Superior temporal gyrus (tissue), 1 donor: Measurements from ENCODE around the gene DNAJC18.
"Not testable (repeated sequence)": the region's sequence is repeated elsewhere in the genome, so short reads cannot be mapped to it uniquely, and the experiment has no call there.

Experiments
- DNase-seq: peaks from one replicate; pipeline ENCODE4 v3.0.0-alpha.2; 2016; ENCODE audit errors: extremely low spot score

DNAJC18 gene

GRCh38 chr5:139461176-139461575 lies 21.9 kb upstream of the DNAJC18 start:
- DNase-seq: no peak

GRCh38 chr5:139460455-139460854 lies 21.1 kb upstream of the DNAJC18 start:
- no peak for DNase-seq

GRCh38 chr5:139459451-139459934 lies 20.2 kb upstream of the DNAJC18 start:
- no peak for DNase-seq

GRCh38 chr5:139458580-139459407 lies 19.5 kb upstream of the DNAJC18 start:
- no peak for DNase-seq

DNA sequence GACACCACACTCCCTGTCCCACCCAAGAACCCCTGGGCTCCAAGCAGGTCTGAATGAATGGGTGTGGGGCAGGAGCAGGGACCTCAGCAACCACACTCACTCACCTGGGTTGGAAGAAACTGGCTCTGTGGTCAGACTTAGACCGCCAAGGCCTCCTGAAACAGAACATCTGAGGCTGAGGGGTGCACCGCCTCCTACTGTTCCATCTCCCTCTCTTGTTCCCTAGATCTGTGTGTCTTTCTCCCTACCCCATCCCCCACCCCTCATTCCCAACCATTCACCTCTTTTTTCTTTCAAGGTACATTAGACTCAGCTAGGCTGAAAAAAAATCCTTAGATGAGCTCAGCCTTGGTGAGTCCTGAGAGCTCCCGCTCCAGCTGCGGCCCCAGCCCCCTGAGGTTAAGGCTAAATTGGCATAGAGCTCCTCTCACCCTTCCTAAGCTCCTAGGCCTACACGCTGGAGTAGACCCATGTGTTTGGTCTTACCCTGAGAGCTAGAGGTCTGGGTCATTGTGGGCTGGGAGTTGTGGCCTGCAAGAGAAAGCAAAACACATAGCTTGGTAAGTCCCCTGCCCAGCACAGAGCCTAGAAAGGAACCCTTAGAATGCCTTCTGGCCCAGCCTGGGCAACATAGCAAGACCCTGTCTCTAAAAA lies 18.5 kb upstream of the DNAJC18 start:
- DNase-seq: no peak

GRCh38 chr5:139457241-139457640 lies 17.9 kb upstream of the DNAJC18 start:
- no peak for DNase-seq

DNA sequence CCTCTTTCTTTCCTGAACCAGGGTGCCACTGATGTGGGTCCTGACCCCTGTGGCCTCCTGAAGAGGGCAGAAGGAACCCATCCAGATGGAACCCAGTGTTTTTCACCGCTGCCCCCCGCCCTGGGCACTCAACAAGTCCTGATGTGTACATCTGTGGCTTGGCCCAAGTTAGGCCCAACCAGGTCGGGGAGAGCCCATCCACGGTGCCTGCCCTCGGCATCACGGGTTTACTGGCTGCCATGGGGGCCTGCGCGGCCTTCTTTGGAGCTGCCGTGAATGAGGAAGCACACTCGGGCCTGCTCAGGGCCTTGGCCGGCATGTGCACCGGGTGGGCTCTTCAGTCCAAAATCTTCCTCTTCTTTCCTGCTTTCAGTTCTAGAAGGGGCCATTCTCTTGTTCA lies 17.5 kb upstream of the DNAJC18 start:
- DNase-seq: no peak

DNA sequence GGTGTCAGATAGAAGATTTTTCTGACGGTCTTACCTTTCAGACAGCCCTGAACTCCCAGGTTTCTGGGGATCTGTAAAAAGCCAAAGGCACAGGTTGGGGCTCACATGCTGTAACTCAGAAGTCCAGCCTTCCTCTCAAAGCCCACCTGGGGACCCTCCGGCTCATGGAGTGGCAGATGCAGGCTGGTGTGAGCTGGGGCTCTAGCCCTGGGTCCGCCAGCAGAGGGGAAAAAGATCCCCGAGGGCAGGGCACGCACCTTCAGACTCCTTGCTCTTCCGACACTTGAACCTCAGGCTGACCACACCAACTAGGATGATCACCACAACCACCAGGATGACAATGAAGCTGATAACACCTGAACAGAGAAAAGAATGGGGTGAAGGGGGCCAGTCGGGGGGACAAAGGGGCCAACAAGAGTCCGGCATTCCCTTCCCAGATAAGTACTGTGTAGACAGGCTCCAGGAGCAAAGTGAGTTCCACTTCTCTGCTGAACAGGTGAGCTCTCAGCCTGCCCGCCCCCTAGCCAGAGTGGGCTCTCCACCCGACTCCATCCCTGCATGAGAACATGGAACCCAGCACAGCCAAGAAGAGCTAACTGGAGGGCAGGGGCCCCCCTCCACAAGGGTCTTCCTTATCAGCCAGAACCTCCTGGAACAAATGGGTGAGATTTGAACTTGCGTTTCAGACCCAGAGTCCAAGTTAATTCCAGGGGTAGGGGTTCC lies 15.4 kb upstream of the DNAJC18 start:
- no peak for DNase-seq

DNA sequence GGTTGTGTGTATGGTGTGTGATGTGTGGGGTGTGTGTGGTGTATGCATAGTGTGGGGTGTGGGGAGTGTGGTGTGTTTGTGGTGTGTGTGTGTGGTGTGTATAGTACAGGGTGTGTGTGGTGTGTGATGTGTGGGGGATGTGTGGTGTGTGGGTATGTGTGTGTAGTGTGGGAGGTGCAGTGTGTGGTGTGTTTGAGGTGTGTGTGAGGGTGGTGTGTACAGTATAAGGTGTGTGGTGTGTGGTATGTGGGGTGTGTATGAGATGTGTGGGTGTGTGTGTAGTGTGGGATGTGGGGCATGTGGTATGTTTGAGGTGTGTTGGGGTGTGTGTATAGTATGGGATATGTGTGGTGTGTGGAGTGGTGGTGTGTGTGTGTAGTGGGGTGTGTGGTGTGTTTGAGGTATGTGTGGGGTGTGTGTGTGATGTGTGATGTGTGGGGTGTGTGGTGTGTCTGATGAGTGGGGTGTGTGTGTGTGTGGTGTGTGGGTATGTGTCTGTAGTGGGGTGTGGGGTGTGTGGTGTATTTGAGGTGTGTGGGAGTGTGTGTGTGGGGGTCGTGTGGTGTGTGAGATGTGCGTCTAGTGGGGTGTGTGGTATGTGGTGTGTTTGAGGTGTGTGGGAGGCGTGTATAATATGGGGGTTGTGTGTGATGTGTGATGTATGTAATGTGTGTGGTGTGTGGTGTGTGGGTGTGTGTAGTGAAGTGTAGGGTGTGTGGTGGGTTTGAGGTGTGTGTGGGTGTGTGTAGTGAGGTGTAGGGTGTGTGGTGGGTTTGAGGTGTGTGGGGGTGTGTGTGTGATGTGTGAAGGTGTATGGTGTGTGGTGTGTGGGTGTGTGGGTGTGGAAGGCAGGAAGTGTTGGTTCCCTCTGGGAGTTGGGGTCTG lies 14.6 kb upstream of the DNAJC18 start:
- no peak for DNase-seq

GRCh38 chr5:139451878-139452660 lies 12.7 kb upstream of the DNAJC18 start:
- DNase-seq: no peak

GRCh38 chr5:139451176-139451575 lies 11.9 kb upstream of the DNAJC18 start:
- no peak for DNase-seq

DNA sequence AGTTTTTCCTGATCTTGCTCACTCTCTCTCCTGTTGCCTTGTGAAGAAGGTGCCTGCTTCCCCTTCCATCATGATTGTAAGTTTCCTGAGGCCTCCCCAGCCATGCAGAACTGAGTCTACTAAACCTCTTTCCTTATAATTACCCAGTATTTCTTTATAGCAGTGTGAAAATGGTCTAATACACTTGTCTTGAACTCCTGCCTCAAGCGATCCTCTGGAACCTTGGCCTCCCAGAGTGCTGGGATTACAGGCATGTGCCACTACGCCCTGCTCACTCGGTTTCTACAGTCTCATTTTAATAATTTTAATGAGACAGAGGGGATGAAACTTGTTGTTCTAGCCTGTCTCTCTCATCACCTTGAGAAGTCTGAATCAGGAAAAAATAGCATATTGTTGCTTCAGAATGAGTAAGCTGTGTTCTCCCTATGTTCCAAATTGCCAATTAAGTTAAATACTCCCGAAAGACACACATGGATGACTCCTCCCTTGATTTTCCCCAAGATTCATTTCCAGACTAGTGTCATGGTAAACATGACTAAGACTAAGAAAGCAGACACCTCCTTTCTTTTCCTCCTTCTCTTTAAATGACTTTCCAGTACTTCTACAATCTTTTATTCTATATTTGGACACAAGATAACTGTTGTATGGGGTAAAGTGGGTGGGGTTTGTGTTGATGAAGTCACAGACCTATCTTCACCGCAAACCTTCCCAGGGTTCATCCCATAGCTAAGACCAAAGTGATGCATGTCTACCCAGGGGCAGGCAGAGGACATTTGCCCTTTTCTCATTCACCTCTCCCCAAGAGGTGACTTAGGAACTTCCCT lies 7.8 kb upstream of the DNAJC18 start:
- DNase-seq: no peak

GRCh38 chr5:139445325-139446170 lies 6.2 kb upstream of the DNAJC18 start:
- DNase-seq: no peak

DNA sequence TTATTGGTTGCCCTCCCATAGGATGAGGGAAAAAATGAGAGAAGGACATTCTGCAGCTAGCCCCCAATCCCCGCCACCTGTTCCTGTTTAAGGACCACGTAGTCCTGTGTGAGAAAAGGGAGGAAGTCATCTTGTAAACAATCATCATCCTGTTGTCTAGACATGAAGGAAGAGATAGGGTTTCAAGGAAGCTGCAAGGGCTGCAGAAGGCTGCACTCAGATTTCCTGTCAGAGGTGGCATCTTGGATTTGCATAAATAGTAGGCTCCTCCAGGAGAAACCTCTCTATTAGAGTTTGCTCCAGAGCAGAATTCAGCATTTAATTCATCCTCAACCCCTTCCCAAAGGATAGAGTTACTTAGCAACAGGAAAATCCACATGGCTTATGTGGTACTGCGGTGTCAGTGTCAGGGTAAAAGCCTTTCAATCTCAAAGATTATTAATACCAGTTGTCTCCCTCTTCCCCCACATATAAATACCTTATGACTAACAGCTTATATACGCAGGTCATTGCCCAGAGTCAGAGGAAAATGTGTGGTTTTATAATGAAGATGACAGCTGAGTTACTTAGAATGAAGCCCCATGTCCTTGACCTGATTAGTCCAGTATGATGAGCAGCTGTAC lies 4.6 kb upstream of the DNAJC18 start:
- no peak for DNase-seq

- DNase-seq: not testable (repeated sequence)
Measured at GRCh38 chr5:139440416-139440815, 1.1 kb upstream of the DNAJC18 start.

- DNase-seq: no peak
Measured at GRCh38 chr5:139438707-139439012, 665 bp downstream of the DNAJC18 start.

DNA sequence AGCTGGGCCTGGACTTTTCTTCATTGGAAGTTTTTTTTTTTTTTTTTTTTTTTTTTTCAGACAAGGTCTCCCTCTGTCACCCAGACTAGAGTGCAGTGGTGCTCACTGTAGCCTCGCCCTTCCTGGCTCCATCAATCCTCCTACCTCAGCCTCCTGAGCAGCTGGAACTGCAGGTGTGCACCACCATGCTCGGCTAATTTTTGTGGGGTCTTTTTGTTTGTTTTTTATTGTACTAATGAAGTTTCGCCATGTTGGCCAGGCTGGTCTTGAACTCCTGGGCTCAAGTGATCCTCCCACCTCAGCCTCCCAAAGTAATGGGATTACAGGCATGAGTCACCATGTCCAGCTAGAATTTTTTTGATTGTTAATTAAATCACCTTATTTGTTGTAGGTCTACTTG lies 3.6 kb downstream of the DNAJC18 start:
- DNase-seq: no peak

GRCh38 chr5:139431706-139432105 lies 7.6 kb downstream of the DNAJC18 start:
- no peak for DNase-seq

DNA sequence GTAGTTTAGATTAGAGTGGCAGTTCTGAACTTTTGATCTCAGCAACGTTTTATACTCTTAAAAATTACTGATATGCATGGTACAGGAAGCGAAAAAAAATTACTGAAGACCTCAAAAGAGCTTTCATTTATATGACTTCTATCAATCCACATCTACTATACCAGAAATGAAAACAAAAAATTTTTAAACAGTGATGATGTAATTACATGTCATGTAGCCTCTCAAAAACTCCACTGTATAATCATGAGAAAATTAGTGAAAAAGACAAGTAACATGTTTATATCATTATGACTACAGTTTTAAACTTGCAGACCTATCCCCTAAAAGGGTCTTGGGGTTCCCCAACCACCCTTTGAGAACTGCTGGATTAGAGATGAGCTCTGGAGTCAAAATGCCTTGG lies 9.3 kb downstream of the DNAJC18 start:
- DNase-seq: no peak
